GM19397 (cell line): ENCODE results near the gene RASSF7.

Experiments
- ATAC-seq: cut with Tn5 transposase; IDR thresholded peaks from one replicate; pipeline ENCODE4 v1.9.1; 2021; ENCODE audit warnings: mild to moderate bottlenecking, moderate library complexity; ENCODE audit not compliant: unreplicated experiment

The RASSF7 gene

DNA sequence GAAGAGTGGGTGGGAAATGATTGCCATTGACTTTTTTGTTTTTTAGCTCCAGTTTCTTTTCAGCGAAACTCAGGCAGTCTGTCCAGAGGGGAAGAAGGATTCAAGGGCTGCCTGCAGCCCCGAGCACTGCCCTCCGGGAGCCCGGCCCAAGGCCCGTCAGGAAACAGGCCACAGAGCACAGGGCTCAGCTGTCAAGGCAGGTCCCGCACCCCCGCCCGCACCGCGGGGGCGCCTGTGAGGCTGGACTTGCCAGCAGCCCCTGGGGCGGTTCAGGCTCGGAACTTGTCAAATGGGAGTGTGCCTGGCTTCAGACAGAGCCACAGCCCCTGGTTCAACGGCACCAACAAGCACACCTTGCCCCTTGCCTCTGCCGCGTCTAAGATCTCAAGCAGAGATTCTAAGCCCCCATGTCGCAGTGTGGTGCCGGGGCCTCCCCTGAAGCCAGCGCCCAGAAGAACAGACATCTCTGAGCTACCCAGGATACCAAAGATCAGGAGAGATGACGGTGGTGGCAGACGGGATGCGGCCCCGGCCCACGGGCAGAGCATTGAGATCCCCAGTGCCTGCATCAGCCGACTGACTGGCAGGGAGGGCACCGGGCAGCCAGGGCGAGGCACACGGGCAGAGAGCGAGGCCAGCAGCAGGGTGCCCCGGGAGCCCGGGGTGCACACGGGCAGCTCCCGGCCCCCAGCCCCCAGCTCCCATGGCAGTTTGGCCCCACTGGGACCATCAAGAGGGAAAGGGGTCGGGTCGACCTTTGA lies 46.4 kb downstream of the RASSF7 start:
- ATAC-seq: no peak

- ATAC-seq: no peak
Measured at GRCh38 chr11:607971-608659, 47.3 kb downstream of the RASSF7 start.

DNA sequence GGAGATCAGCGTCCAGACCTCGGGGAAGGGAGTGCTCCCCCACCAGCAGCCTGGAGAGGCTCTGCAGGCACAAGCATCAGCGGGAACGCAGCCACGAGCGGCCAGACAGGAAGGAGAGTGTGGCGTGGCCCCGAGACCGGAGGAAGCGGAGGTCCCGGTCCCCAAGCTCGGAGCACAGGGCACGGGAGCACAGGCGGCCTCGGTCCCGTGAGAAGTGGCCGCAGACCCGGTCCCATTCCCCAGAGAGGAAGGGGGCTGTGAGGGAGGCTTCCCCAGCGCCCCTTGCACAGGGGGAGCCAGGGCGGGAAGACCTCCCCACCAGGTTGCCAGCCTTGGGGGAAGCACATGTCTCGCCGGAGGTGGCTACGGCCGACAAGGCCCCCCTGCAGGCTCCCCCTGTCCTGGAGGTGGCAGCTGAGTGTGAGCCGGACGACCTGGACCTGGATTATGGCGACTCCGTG lies 48.1 kb downstream of the RASSF7 start:
- no peak for ATAC-seq

- no peak for ATAC-seq
Measured at GRCh38 chr11:609341-609811, 48.6 kb downstream of the RASSF7 start.

DNA sequence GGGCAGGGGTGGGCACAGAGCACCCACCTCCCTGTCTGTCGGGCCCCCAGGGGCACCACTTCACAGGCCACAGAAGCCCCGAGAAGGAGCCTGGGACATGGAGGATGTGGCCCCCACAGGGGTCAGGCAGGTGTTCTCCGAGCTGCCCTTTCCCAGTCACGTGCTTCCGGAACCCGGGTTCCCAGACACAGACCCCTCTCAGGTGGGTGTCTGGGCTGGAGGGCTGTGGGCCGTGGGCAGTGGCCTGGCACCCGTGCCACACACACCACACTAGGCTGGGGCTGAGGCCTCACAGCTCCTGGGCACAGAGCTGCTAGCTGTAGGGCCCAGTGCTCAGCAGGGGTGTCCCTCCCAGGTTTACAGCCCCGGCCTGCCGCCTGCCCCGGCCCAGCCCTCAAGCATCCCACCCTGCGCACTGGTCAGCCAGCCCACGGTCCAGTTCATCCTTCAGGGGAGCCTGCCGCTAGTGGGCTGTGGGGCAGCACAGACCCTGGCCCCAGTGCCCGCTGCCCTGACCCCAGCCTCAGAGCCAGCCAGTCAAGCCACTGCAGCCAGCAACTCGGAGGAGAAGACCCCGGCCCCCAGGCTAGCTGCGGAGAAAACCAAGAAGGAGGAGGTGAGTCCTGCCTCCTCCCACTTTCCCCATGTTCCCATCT lies 49.5 kb downstream of the RASSF7 start:
- ATAC-seq: no peak

- no peak for ATAC-seq
Measured at GRCh38 chr11:611001-611996, 50.5 kb downstream of the RASSF7 start.

DNA sequence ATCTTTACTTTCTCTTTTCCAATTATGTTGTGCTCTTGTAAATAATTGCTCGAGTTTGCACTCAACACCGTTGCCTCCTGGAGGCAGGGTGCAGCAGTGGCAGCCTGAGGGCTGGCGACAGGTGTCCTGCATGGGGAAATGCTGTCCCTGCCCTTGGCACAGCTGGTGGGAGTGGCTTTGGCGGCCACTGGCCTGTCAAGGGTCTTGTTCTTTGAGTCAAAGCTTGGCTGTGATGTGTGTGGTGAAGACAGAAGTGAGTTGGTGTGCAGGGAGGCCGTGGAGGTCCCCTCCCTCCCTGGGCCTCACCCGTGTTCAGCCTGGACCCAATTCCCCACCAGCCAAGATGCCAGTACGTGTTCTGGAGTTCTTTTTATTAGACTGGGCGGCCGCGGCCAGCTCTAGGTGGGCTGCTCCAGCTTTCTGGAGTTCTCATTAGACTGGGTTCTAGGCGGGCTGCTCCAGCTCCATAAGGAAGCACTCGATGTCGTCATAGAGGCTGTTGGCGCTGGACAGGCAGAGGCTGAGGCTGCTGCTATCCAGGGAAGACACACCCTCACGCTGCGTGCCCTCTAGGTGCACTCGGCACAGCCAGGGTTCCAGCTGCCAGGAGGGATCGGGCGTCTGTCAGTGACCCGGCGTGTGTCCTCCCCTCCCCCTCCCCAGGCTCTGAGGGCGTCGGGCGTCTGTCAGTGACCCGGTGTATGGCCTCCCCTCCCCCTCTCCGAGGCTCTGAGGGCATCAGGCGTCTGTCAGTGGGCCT lies 51.6 kb downstream of the RASSF7 start:
- ATAC-seq: no peak

DNA sequence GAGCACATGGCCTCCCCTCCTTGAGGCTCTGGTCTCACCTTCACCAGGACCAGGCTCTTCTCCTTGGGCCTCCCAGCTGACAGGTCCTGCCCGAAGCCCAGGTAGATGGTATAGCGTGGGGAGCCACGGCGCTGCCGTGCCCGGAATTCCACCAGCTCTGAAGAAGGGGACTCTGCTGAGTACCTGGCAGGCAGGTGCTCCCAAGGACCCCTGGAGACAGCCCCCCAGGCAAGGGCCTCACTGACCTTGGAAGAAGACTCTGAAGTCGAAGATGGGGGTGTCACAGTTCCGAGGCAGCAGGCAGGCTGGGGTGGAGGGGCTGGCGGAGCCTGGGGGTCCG lies 52.2 kb downstream of the RASSF7 start:
- no peak for ATAC-seq

DNA sequence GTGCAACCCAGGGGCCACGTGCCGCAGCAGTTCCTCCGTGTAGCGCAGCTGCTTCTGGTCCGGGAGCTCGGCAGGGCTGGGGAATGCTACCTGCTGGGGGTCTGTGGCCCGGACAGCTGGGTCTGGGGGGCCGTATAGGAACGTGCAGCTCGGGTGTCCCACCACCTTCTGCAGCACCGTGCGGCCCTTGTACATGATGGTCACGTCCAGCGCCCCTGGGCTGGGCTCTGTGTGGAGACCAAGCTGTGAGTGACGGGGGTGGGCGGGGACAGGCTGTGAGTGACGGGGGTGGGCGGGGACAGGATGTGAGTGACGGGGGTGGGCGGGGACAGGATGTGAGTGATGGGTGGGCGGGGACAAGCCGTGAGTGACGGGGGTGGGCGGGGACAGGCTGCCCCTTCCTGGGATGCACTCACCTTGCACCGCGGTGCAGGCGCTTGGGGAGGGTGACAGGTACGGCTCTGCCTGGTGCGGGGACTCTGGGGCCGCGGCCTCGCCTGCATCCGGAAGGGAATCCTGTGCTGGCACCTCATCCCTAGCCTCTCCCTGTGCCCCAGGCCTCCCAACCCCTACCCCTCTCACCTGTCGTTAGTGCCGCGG lies 52.7 kb downstream of the RASSF7 start:
- no peak for ATAC-seq
